22Rv1 (cell line): ENCODE data around the gene TTC33.

Experiments
- CTCF ChIP-seq: fragments of 450-650 bp; IDR thresholded peaks from 2 replicates; pipeline ENCODE4 v1.5.1; 2017; ENCODE audit warnings: mild to moderate bottlenecking
- ZFX ChIP-seq: fragments of 450-650 bp; IDR thresholded peaks from 2 replicates; pipeline ENCODE4 v1.6.1; 2017; ENCODE audit warnings: antibody characterized with exemption, borderline replicate concordance

- no peak for TF ChIP-seq CTCF
- no peak for TF ChIP-seq ZFX
These were observed 256.1 kb downstream of the TTC33 start for GRCh38 chr5:40499518-40500273.
